A673 (cell line): Measurements from ENCODE around the gene PRAMEF8.
"Not testable (repeated sequence)": the region's sequence is repeated elsewhere in the genome, so short reads cannot be mapped to it uniquely, and the experiment has no call there.

ENCODE experiments used
- CTCF ChIP-seq: fragments of 300-800, 200-600 bp; sonication (generic); conservative IDR thresholded peaks from 2 replicates; pipeline ENCODE4 v1.5.1; 2017; ENCODE audit warnings: low read depth, mild to moderate bottlenecking, antibody characterized with exemption, low read length, moderate library complexity, mixed read lengths
- EZH2 ChIP-seq: fragments of 200-600 bp; sonication (generic); IDR thresholded peaks from 2 replicates; pipeline ENCODE4 v1.6.1; 2017; ENCODE audit warnings: borderline replicate concordance, low read depth, mild to moderate bottlenecking, mixed read lengths, antibody characterized with exemption, low read length; ENCODE audit not compliant: poor library complexity, severe bottlenecking

GRCh38 chr1:13297216-13297931, 12.4 kb upstream of the PRAMEF8 start:
- TF ChIP-seq EZH2, CTCF: not testable (repeated sequence)
